GM21723 (cell line): ENCODE measurements around the gene C17orf100.
"Not testable (repeated sequence)": the region's sequence is repeated elsewhere in the genome, so short reads cannot be mapped to it uniquely, and the experiment has no call there.

Experiments
- ATAC-seq: cut with Tn5 transposase; IDR thresholded peaks from one replicate; pipeline ENCODE4 v1.9.1; 2021; ENCODE audit warnings: mild to moderate bottlenecking, moderate library complexity; ENCODE audit not compliant: unreplicated experiment

C17orf100 gene

DNA sequence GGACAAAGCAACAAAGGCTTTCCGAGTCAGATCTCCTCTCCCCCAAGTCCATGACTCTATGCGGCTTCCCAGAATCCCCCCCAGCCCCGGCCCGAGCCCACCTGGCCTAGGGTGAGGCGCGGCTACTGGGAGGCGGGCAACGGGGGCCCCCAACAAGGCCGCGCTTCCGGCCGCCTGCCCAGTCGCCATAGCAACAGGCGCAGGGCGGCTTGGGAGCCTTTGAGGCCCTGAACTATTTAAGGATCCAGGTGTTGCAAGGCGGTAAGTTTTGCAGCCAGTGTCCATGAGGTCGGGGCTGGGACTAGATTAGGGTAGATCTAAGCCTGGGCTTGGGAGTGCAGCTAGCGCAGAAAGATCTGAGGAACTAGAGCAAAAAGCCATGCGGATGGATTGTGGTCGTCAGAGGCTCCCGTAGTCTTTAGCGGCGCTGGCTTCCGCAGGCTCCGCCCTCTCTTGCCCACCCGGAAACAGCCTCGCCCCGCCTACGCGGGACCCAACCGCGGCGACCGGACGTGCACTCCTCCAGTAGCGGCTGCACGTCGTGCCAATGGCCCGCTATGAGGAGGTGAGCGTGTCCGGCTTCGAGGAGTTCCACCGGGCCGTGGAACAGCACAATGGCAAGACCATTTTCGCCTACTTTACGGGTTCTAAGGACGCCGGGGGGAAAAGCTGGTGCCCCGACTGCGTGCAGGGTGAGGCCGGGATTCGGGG is 10.9 kb upstream of the C17orf100 start, which contains the start of the genes KIAA0753 and TXNDC17:
Gene KIAA0753 (minus strand): TSS at position 176 of the 711 bp plus-strand sequence. CDS start 5,608 bp downstream, outside the sequence.
Gene TXNDC17 (plus strand): TSS at position 525 of the 711 bp plus-strand sequence. CDS start 23 bp downstream, at position 548.
- peak; percentile 82 for ATAC-seq

GRCh38 chr17:6641247-6641863 is 10.2 kb upstream of the C17orf100 start:
- ATAC-seq, result peak; percentile 9

GRCh38 chr17:6642592-6642991 is 9.0 kb upstream of the C17orf100 start:
- no peak for ATAC-seq

- no peak for ATAC-seq
Observed at GRCh38 chr17:6643451-6644125, 8.0 kb upstream of the C17orf100 start.

DNA sequence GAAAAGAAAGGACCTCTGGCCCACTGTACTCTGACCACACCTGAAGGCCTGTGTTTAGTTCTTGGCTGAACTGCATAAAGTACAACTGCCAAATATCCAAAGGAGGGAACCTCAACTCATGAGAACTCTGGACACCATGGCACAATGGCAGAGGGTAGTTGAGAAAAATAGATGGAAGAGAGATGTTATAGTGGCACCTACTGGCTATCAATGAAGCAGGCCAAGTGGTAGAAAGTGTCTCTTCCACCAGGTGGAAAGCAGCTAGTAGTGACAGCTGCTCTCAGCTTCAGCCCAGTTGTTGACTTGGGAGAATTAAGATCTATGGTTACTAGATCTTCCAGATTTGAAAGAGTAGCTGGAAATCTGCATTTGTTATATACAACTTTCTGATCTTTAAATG is 3.4 kb upstream of the C17orf100 start:
- no peak for ATAC-seq

DNA sequence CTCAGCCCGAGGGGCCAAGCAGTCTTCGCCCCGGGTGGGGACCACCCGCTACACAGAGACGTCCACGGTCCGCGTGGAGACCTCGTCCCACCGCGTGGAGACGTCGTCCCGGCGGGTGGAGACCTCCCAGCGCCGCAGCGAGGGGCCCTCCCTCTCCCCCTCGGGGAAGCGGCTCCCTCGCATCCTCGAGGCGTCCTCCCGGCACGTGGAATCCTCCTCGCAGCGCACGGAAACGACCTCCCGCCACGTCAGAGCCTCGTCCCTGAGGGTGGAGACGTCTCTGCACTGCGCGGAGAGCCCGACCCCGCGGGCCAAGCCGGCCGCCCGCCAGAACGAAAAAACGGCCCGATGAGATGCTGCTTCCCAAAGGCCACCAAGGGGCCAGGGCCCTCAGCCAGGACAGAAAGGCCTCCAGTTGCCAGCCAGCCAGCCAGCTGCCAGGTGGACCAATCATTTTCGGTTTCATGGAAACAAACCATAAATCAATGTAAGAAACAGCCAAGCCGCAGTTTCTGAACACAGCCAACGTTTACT is 424 bp downstream of the C17orf100 start:
- no peak for ATAC-seq

- ATAC-seq, result no peak
Observed at GRCh38 chr17:6654841-6655731, 3.5 kb downstream of the C17orf100 start.

GRCh38 chr17:6655732-6656361 is 4.3 kb downstream of the C17orf100 start:
- not testable (repeated sequence) for ATAC-seq

DNA sequence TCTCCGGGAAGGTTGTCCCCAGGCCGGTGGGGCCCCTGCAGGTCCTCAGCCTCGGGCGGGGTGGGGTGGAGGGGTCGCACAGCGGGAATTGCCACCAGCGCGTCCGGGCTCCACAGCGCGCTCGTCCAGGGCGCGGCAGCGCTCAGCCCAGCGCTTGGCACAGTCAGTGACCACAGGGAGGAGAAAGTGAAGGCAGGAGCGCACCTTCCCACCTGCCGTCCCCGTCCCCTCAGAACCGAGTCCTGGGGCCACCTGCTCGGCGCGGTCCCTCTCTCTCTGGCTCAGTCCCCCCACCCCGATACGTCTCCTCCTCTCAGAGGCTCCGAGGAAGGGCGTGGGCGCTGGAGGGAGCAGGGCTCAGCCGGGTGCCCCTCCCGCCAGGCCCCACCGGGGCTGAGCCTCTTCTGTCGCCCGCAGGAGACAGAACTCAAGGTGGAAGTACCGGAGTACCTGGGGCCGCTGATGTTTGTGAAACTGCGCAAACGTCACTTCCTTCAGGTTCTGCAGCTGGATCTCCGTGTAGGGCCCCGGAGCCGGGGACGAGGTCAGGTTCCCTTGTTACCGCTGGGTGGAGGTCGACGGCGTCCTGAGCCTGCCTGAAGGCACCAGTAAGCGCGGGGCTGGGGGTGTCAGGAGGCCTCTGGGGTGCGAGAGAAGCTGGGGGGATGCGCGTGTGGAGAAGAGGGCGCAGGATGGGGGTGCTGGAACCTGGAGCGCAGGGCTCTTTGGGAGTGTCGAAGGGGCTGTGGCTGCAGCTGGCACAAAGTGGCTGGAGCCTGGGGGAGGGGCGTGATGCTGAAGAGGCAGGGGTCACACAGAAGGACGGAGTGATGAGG is 5.5 kb downstream of the C17orf100 start:
- ATAC-seq, result not testable (repeated sequence)

GRCh38 chr17:6657633-6658287 is 6.2 kb downstream of the C17orf100 start:
- no peak for ATAC-seq

DNA sequence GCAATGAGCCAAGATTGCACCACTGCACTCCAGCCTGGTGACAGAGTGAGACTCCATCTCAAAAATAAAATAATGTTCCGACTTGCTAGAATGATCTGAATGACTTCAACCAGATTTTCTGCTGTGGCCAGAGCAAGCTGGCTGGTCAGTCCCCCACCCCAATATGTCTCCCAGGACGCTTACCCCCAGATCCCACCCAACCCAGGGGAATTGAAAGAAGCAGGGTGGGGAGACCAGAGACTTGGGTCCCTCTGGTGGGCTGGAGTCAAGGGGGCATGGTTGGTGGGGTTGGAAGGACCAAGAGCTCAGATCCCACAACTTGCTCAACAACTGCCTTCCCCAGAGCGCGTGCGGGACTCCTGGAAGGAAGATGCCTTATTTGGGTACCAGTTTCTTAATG is 6.8 kb downstream of the C17orf100 start:
- not testable (repeated sequence) for ATAC-seq

DNA sequence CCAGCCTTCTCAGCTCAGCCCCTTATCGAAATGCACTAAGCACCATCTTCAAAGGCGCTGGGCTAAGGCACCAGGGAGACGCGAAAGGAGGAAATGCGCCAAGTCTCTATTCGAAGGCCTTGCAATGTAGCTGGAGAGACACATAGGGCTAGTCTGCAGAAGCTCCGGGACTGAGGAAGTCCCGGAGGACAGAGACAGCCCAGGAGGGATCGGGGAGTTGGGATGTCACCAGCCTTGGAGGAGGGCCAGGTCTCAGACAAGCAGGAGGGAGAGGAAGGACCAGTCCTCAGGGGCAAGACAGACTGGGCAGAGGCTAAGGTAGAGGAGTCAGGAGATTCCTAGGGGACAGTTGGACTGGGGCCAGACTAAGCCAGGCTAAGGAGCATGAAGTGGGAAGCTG is 8.5 kb downstream of the C17orf100 start:
- ATAC-seq, result no peak

- ATAC-seq, result peak; percentile 62
Observed at GRCh38 chr17:6660805-6661463, 9.4 kb downstream of the C17orf100 start.

DNA sequence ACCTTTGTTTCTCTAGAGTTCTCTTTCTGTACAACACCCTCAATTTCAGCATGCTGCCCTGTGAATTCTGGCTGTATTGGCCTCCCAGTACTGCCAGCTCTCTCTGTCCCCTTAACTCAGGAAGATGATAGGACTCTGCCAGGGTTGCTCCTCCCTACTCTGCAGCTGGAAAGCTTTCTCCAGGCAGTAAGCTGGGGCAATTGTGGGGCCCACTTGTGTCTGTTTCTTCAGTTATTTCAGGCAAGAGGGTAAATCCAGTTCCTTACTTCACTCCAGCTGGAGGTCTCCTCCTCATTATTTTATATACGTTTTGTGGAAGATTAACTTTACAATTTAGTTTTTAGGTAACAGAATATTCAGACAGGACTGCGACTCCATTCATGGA is 9.9 kb downstream of the C17orf100 start:
- ATAC-seq, result no peak

GRCh38 chr17:6663200-6663599 is 11.6 kb downstream of the C17orf100 start:
- ATAC-seq, result not testable (repeated sequence)

GRCh38 chr17:6666077-6666521 is 14.5 kb downstream of the C17orf100 start:
- ATAC-seq, result no peak

GRCh38 chr17:6666557-6666956 is 15.0 kb downstream of the C17orf100 start:
- ATAC-seq, result no peak

DNA sequence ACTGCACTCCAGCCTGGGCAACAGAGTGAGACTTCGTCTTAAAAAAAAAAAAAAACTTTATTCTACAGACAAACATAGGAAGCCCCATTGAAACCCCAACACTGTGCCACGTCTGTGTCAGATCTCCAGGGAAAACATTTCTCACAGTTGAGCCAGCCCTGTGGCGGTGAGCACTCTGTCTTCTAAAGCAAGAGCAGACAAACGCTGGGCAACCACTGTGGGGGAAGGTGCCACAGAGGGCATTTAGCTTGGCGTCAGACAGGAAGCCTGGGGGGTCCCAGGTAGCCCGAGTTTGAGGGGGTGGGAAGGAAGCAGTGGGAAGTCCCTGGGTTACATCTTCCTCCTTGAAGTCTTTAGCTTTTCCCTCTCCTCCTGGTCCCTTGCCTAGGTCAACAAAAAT is 16.0 kb downstream of the C17orf100 start:
- ATAC-seq, result no peak
